GM10266 (cell line): ENCODE data around the gene ANKUB1.
A peak's percentile ranks its signal among the peaks of the same experiment; 100 is the strongest.

Source experiments
- DNase-seq: peaks from one replicate; pipeline ENCODE4 v3.0.0; 2012; ENCODE audit errors: extremely low spot score
- CTCF ChIP-seq: IDR thresholded peaks from 2 replicates; pipeline ENCODE4 v1.5.1; 2012; ENCODE audit warnings: mild to moderate bottlenecking, low read depth; ENCODE audit not compliant: control insufficient read depth, insufficient read depth; ENCODE audit errors: missing control alignments

ANKUB1 gene

DNA sequence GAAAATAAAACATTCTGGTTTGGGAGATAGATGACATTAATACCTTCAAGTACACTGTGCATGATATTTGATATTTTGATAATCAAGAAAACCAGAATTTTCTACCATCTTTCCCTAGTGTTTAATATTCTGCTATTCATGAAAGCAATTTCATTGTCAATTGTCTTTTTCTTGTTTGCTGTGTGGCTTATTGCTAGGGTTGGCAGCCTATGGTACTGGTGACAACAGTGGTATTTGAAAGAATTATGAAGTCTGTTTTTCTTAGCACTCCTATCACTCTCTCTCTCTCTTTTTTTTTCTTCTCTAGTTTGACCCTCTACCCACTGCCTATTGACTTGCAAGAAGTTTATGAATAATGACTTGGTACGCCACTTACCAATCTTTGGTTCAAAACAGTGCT, 36.0 kb upstream of the ANKUB1 start:
- no peak for DNase-seq
- no peak for TF ChIP-seq CTCF

GRCh38 chr3:149826636-149827035, 34.3 kb upstream of the ANKUB1 start:
- no peak for DNase-seq
- TF ChIP-seq CTCF: no peak

DNA sequence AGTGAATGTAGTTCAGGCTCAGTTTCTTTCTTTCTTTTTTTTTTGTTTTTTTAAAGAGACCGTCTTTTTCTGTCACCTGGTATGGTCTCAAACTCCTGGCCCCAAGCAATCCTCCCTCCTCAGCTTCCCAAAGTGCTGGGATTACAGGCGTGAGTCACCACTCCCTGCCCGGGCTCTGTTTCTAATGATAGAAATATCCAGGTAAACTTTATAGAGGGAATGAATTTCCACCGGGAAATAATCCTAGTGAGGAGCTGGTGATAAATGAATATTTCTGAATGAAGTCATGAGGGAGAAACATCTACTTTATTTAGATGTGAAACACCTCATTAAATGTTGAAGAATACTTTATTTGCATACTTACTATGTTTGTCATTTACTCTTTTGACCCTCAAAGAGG, 27.8 kb upstream of the ANKUB1 start:
- no peak for DNase-seq
- no peak for TF ChIP-seq CTCF

GRCh38 chr3:149819432-149819831, 27.1 kb upstream of the ANKUB1 start:
- DNase-seq: no peak
- TF ChIP-seq CTCF: no peak

- DNase-seq: peak; percentile 8
- no peak for TF ChIP-seq CTCF
These were observed 24.6 kb upstream of the ANKUB1 start for GRCh38 chr3:149816986-149817385.

DNA sequence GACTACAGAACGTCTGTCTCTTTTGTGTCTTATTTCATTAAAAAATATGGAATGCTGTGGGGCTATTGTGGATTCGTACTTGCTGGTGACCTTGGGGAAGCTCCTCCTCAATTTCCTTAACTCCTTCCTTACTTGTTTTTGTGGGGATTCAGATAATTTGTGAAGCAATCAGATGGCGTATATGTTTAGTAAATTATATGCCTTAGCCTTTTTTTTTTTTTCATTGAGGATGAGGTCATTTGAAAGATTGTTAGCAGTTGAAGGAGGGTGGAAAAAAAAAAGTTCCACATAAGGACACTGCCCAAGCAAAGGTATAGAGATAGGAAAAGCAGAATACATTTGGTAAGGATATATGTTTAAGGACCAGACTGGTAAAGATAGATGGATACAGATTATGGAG, 24.0 kb upstream of the ANKUB1 start:
- TF ChIP-seq CTCF: no peak
- no peak for DNase-seq

DNA sequence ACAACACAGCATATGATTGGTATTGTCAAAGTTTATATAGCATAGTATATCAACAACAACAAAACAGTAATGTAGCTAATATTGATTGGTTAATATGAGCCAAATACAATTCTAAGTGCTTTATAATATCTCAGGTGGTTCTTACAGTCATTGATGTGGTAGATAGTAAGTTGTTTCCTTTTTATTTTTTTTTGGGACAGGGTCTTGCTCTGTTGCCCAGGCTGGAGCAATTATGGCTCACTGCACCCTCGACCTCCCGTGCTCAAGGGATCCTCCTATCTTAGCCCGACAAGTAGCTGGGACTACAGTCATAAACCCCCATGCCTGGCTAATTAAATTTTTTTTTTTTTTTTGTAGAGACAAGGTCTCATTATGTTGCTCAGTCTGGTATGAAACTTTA, 23.4 kb upstream of the ANKUB1 start:
- TF ChIP-seq CTCF: no peak
- DNase-seq: no peak
